Endometrial microvascular endothelial cells (primary cell): ENCODE measurements around the gene TBC1D20. TPM values are rescaled to one million over a fixed set of nuclear protein-coding genes. Genes with fewer than 3 reads are reported as not detected.
"Not testable (repeated sequence)": the region's sequence is repeated elsewhere in the genome, so short reads cannot be mapped to it uniquely, and the experiment has no call there.

Experiments
- in situ Hi-C: cut with HindIII; loops from 2 replicates; pipeline ENCODE4 v1.10.0; 2017; ENCODE audit warnings: low sequenced_read_pairs, low pct_unique_long_range_greater_than_20kb; ENCODE audit errors: inconsistent ontology term
- total RNA-seq: library from RNA; depleted of rRNA; stranded (reverse); fragments of >200 nt; gene quantifications from one replicate; pipeline ENCODE4 v1.2.3, GENCODE V29; 2015; ENCODE audit errors: inconsistent ontology term

The TBC1D20 gene
- total RNA-seq, 1 donor from 2014 or later = 34.8 TPM

GRCh38 chr20:407953-408842, 54.1 kb downstream of the TBC1D20 start, which contains the start of gene RBCK1:
TSS of gene RBCK1 (plus strand) at chr20:408299. CDS start at chr20:408758, 459 bp downstream.
- in situ Hi-C loops = no loop called here

GRCh38 chr20:407133-407952, 55.0 kb downstream of the TBC1D20 start:
- in situ Hi-C loops = no loop called here

- in situ Hi-C loops = no loop called here
These were observed 55.9 kb downstream of the TBC1D20 start for GRCh38 chr20:406200-407132.

GRCh38 chr20:404088-404487, 58.2 kb downstream of the TBC1D20 start:
- in situ Hi-C loops = no loop called here

GRCh38 chr20:403582-403957, 58.8 kb downstream of the TBC1D20 start:
- in situ Hi-C loops = no loop called here

- in situ Hi-C loops = no loop called here
These were observed 59.3 kb downstream of the TBC1D20 start for GRCh38 chr20:402898-403581.

- in situ Hi-C loops = no loop called here
These were observed 59.8 kb downstream of the TBC1D20 start for GRCh38 chr20:402496-402885.

GRCh38 chr20:401682-402495, 60.4 kb downstream of the TBC1D20 start:
- in situ Hi-C loops = no loop called here

- in situ Hi-C loops = no loop called here
These were observed 61.7 kb downstream of the TBC1D20 start for GRCh38 chr20:400454-401275.

GRCh38 chr20:400128-400453, 62.2 kb downstream of the TBC1D20 start:
- in situ Hi-C loops = no loop called here

GRCh38 chr20:399182-399707, 63.1 kb downstream of the TBC1D20 start:
- in situ Hi-C loops = no loop called here

GRCh38 chr20:397432-398237, 64.7 kb downstream of the TBC1D20 start:
- in situ Hi-C loops = no loop called here

- in situ Hi-C loops = no loop called here
These were observed 65.5 kb downstream of the TBC1D20 start for GRCh38 chr20:396619-397431.

GRCh38 chr20:396252-396618, 66.1 kb downstream of the TBC1D20 start:
- in situ Hi-C loops = no loop called here

GRCh38 chr20:393296-393695, 69.0 kb downstream of the TBC1D20 start:
- in situ Hi-C loops = not testable (repeated sequence)
